ENCODE data around the gene ZNF534.
"Not testable (repeated sequence)": the region's sequence is repeated elsewhere in the genome, so short reads cannot be mapped to it uniquely, and the experiment has no call there.

The ZNF534 gene

GRCh38 chr19:52500474-52500873 is 71.5 kb downstream of the ZNF534 start:
- not testable (repeated sequence) for DNase-seq

- DNase-seq, result not testable (repeated sequence)
These were observed 72.0 kb downstream of the ZNF534 start for GRCh38 chr19:52500991-52501390.
